Ishikawa (cell line): ENCODE results near the gene GTF3C1.

Source experiments
- CEBPB ChIP-seq: IDR thresholded peaks from 2 replicates; pipeline ENCODE4 v1.6.1; 2012
- CREB1 ChIP-seq: IDR thresholded peaks from 2 replicates; pipeline ENCODE4 v1.6.1; 2012; ENCODE audit warnings: low read depth
- EGR1 ChIP-seq: IDR thresholded peaks from 2 replicates; pipeline ENCODE4 v1.6.1; 2012
- EP300 ChIP-seq: IDR thresholded peaks from 2 replicates; pipeline ENCODE4 v1.6.1; 2012; ENCODE audit warnings: borderline replicate concordance
- FOXM1 ChIP-seq: IDR thresholded peaks from 2 replicates; pipeline ENCODE4 v1.6.1; 2012; ENCODE audit warnings: low read depth, borderline replicate concordance
- MAX ChIP-seq: IDR thresholded peaks from 2 replicates; pipeline ENCODE4 v1.6.1; 2012
- NFIC ChIP-seq: IDR thresholded peaks from 2 replicates; pipeline ENCODE4 v1.6.1; 2012
- RAD21 ChIP-seq: IDR thresholded peaks from 2 replicates; pipeline ENCODE4 v1.6.1; 2012; ENCODE audit warnings: low read depth
- REST ChIP-seq: IDR thresholded peaks from 2 replicates; pipeline ENCODE4 v1.6.1; 2012; ENCODE audit warnings: low read depth, mild to moderate bottlenecking
- TAF1 ChIP-seq: IDR thresholded peaks from 2 replicates; pipeline ENCODE4 v1.6.1; 2012; ENCODE audit warnings: low read depth, mild to moderate bottlenecking
- TCF12 ChIP-seq: IDR thresholded peaks from 2 replicates; pipeline ENCODE4 v1.6.1; 2012; ENCODE audit warnings: low read depth
- TEAD4 ChIP-seq: IDR thresholded peaks from 2 replicates; pipeline ENCODE4 v1.6.1; 2012
- YY1 ChIP-seq: IDR thresholded peaks from 2 replicates; pipeline ENCODE4 v1.6.1; 2012; ENCODE audit warnings: low read depth
- ZBTB7A ChIP-seq: IDR thresholded peaks from 2 replicates; pipeline ENCODE4 v1.6.1; 2012; ENCODE audit warnings: low read depth
- TF ChIP-seq, protein P1 (sequence below): IDR thresholded peaks from 2 replicates; pipeline ENCODE4 v1.6.1; 2012

Gene GTF3C1

DNA sequence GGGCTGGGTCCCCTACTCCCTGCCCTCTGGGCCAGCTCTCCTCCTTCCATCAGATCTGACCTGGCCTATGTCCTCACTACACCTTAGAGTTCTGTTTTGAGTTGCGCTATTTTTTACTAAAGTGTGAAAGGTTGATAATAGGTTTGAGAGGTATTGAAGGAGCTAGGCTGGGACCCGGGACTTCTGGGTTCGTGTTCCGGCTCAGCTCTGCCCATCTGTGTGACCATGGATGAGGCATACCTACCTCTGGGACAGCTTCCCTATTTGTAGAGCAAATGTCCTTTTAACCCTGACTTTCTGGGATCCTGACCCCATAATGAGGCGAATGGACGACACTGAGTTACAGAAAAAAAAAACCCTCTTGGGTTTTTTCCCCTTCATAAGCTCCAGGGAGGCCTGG, 111.8 kb downstream of the GTF3C1 start:
- TF ChIP-seq RAD21 (no peak), FOXM1 (no peak), MAX (no peak), EGR1 (no peak), CEBPB (no peak), ZBTB7A (no peak), TCF12 (no peak), TAF1 (no peak), CREB1 (no peak), EP300 (no peak), YY1 (no peak), NFIC (no peak), TEAD4 (no peak)
- TF ChIP-seq, protein P1, sequence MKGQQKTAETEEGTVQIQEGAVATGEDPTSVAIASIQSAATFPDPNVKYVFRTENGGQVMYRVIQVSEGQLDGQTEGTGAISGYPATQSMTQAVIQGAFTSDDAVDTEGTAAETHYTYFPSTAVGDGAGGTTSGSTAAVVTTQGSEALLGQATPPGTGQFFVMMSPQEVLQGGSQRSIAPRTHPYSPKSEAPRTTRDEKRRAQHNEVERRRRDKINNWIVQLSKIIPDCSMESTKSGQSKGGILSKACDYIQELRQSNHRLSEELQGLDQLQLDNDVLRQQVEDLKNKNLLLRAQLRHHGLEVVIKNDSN: no peak

- no peak for TF ChIP-seq TAF1
These were observed 112.6 kb downstream of the GTF3C1 start for GRCh38 chr16:27436921-27437650.

DNA sequence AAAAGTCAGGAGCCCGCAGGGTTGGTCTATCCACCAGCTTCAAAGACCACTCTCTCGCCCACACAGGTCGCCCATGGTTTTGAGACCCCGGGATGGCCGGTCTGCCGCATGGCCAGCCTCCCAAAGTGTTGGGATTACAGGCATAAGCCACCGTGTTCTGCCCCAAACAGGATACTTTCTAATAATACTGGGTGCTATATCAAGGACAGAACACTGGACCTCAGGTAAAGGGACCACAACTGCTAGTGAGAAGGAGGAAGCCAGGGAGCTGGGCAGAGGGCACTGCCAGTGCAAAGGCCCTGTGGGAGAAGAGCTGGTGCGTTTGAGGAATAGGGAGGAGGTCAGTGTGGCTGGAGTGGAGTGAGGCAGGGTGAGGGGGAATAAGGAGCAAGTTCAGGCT, 113.6 kb downstream of the GTF3C1 start:
- TF ChIP-seq ZBTB7A (no peak), RAD21 (no peak), FOXM1 (no peak), REST (no peak), NFIC (no peak), TEAD4 (no peak), EGR1 (no peak), TAF1 (no peak), YY1 (no peak), CEBPB (no peak), TCF12 (no peak), CREB1 (no peak)
- TF ChIP-seq, protein P1: no peak

- TF ChIP-seq EP300: no peak
- no peak for TF ChIP-seq ZBTB7A
- no peak for TF ChIP-seq TEAD4
- no peak for TF ChIP-seq NFIC
- TF ChIP-seq MAX: no peak
- TF ChIP-seq, protein P1: no peak
- TF ChIP-seq REST: no peak
- no peak for TF ChIP-seq YY1
- TF ChIP-seq TAF1: no peak
These were observed 115.3 kb downstream of the GTF3C1 start for GRCh38 chr16:27434141-27435051.

GRCh38 chr16:27433636-27434035, 116.1 kb downstream of the GTF3C1 start:
- TF ChIP-seq TCF12: no peak
- TF ChIP-seq TAF1: no peak
- TF ChIP-seq YY1: no peak
- TF ChIP-seq EGR1: no peak
- no peak for TF ChIP-seq TEAD4
